Panc1 (cell line): ENCODE data around the gene RAB7B. TPM values are rescaled to one million over a fixed set of nuclear protein-coding genes. Genes with fewer than 3 reads are reported as not detected.

Experiments
- ATAC-seq: fragments of 200-7000 bp; cut with Tn5 transposase; 2 replicates; pipeline ENCODE4 v1.9.1; 2020; ENCODE audit warnings: mild to moderate bottlenecking, moderate library complexity
- BruUV-seq: library from RNA; stranded (reverse); fragments of 400-500 nt; replicated peaks from 2 replicates; lab custom pipeline; 2021; lab: Mats Ljungman, UMichigan
- CTCF ChIA-PET: fragments of 300-600 bp; sonication (Branson Sonifier 250); formaldehyde crosslinking; loops from one replicate; lab custom pipeline; 2022; ENCODE audit warnings: antibody characterized with exemption; lab: Charles Lee
- POLR2A ChIA-PET: fragments of 300-600 bp; sonication (Branson Sonifier 250); formaldehyde crosslinking; loops from one replicate; lab custom pipeline; 2022; ENCODE audit warnings: antibody characterized with exemption; lab: Charles Lee
- DNase-seq: peaks from one replicate; pipeline ENCODE4 v3.0.0-alpha.2; 2010; ENCODE audit warnings: low read depth, low spot score
- H3K27ac ChIP-seq: 2 replicates; pipeline ENCODE4 v1.5.1; 2011; ENCODE audit warnings: mild to moderate bottlenecking, low read length, inconsistent platforms
- H3K27me3 ChIP-seq: fragments of 200-500 bp; sonication (Bioruptor generic); 2 replicates; pipeline ENCODE4 v1.6.0; 2014; ENCODE audit warnings: low read length, inconsistent platforms; ENCODE audit not compliant: control insufficient read depth, insufficient read depth
- H3K36me3 ChIP-seq: fragments of 200-500 bp; sonication (Bioruptor generic); 2 replicates; pipeline ENCODE4 v1.5.1; 2014; ENCODE audit warnings: inconsistent platforms, mild to moderate bottlenecking, low read length, moderate library complexity; ENCODE audit not compliant: control insufficient read depth, insufficient read depth
- H3K4me1 ChIP-seq: 2 replicates; pipeline ENCODE4 v1.5.1; 2011; ENCODE audit warnings: inconsistent platforms, mild to moderate bottlenecking, low read length, moderate library complexity; ENCODE audit not compliant: control insufficient read depth, insufficient read depth
- H3K4me3 ChIP-seq, 2 experiments: 2 replicates each; pipeline ENCODE4 v1.5.1; 2011 to 2012; ENCODE audit warnings: low read depth in 2 of 2, low read length in 2 of 2, mild to moderate bottlenecking in 2 of 2, inconsistent platforms in 1 of 2, moderate library complexity in 1 of 2
- H3K9me3 ChIP-seq: fragments of 200-500 bp; sonication (Bioruptor generic); 2 replicates; pipeline ENCODE4 v1.5.1; 2014; ENCODE audit warnings: low read depth, mild to moderate bottlenecking, inconsistent platforms, low read length, moderate library complexity; ENCODE audit not compliant: control insufficient read depth, insufficient read depth
- POLR2AphosphoS5 ChIP-seq: IDR thresholded peaks from 2 replicates; pipeline ENCODE4 v1.6.1; 2012; ENCODE audit warnings: mild to moderate bottlenecking, low read depth, low read length, moderate library complexity
- SIN3A ChIP-seq: IDR thresholded peaks from 2 replicates; pipeline ENCODE4 v1.6.1; 2012; ENCODE audit warnings: low read depth, mild to moderate bottlenecking, low read length, moderate library complexity, borderline replicate concordance; ENCODE audit not compliant: insufficient read depth
- TCF7L2 ChIP-seq: IDR thresholded peaks from 2 replicates; pipeline ENCODE4 v1.6.1; 2011; ENCODE audit warnings: mild to moderate bottlenecking, low read depth, low read length, inconsistent platforms
- in situ Hi-C: cut with HindIII; loops from 2 replicates; pipeline ENCODE4 v1.10.0; 2016; ENCODE audit warnings: low sequenced_read_pairs, low pct_unique_long_range_greater_than_20kb
- intact Hi-C: fragments of 100-400 bp; cut with micrococcal nuclease; formaldehyde crosslinking; loops from one replicate; pipeline ENCODE4 v1.10.0; 2022; ENCODE audit not compliant: unreplicated experiment
- total RNA-seq: library from RNA; stranded (reverse); gene quantifications from one replicate; pipeline ENCODE4 v1.2.1, GENCODE V29; 2021; ENCODE audit not compliant: unreplicated experiment
- TF ChIP-seq, protein P1 (sequence below), 2 experiments: IDR thresholded peaks; 2 replicates each; pipeline ENCODE4 v1.6.1; 2011 to 2012; ENCODE audit warnings: low read depth in 2 of 2, control low read depth in 1 of 2, low read length in 1 of 2, mild to moderate bottlenecking in 1 of 2, moderate library complexity in 1 of 2; ENCODE audit not compliant: insufficient read depth in 1 of 2
- TF ChIP-seq, protein P2 (sequence below): fragments of 450-650 bp; IDR thresholded peaks from 2 replicates; pipeline ENCODE4 v1.5.1; 2017; ENCODE audit warnings: mild to moderate bottlenecking

RAB7B gene
- total RNA-seq, 1 experiment from 2014 or later = 0.05 TPM

DNA sequence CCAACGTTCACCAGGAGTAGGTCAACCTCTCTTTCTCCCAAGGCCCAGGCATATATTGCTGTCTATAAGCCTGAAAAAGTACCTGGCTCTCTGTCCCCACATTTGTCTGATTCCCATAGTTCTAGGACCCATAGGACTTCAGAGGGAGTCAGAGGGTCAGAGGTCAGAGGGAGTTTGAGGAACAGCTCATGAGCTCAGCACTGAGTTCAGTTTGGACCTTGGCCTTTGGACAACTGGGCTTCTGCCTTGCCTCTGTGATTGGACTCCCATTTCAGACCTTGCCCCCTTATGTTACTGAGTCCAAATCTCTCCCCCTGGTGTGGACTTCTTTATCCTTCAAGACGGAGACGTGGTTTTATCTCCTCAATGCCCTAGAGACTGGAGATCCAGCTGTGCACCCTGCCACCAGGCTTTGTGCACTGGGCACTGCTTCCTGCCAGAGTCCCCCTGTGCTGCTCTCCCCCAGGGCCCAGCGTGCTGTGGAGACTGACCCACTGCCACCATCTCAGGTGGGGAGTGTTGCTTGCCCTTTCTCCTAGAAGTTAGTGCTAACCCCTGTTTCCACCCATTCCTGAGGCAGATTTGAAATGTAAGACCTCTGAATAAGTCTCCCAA is 17.3 kb upstream of the RAB7B start:
- no TSS peak for BruUV-seq
- Histone ChIP-seq H3K36me3 (no peaks in the 10 kb centered on the region), H3K4me3 (no peak overlapping the region), H3K4me1 (no peaks in the 10 kb centered on the region), H3K27me3 (no peaks in the 10 kb centered on the region; the same call in 1 of the 2 replicates), H3K27ac (no peak overlapping the region), H3K9me3 (no peaks in the 10 kb centered on the region)
- in situ Hi-C loops (no loop called here), intact Hi-C loops (no loop called here)
- no peak for DNase-seq
- ChIA-PET CTCF (interaction anchor here (0.6 kb wide), 1 partner anchor 9 kb away, joined by 3 read pairs; no protein-coding TSS in a partner anchor), POLR2A (no interaction called here)
- TF ChIP-seq, protein P1, sequence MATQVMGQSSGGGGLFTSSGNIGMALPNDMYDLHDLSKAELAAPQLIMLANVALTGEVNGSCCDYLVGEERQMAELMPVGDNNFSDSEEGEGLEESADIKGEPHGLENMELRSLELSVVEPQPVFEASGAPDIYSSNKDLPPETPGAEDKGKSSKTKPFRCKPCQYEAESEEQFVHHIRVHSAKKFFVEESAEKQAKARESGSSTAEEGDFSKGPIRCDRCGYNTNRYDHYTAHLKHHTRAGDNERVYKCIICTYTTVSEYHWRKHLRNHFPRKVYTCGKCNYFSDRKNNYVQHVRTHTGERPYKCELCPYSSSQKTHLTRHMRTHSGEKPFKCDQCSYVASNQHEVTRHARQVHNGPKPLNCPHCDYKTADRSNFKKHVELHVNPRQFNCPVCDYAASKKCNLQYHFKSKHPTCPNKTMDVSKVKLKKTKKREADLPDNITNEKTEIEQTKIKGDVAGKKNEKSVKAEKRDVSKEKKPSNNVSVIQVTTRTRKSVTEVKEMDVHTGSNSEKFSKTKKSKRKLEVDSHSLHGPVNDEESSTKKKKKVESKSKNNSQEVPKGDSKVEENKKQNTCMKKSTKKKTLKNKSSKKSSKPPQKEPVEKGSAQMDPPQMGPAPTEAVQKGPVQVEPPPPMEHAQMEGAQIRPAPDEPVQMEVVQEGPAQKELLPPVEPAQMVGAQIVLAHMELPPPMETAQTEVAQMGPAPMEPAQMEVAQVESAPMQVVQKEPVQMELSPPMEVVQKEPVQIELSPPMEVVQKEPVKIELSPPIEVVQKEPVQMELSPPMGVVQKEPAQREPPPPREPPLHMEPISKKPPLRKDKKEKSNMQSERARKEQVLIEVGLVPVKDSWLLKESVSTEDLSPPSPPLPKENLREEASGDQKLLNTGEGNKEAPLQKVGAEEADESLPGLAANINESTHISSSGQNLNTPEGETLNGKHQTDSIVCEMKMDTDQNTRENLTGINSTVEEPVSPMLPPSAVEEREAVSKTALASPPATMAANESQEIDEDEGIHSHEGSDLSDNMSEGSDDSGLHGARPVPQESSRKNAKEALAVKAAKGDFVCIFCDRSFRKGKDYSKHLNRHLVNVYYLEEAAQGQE (IDR thresholded peaks at IDR 0.05; ENCODE audit: insufficient read depth in 1 of 2, low read depth in 2 of 2, low read length in 1 of 2) = no peak
- no peak for ATAC-seq

GRCh38 chr1:206015071-206015470 is 11.9 kb upstream of the RAB7B start:
- CTCF ChIA-PET = no interaction called here
- no peak for ATAC-seq
- POLR2A ChIA-PET = no interaction called here

More at GRCh38 chr1:206015071-206015470, 11.9 kb upstream of the RAB7B start:
- no peaks in the 10 kb centered on the region for H3K9me3 ChIP-seq
- DNase-seq = no peak
- no peak overlapping the region for H3K27ac ChIP-seq
- H3K4me1 ChIP-seq = no peaks in the 10 kb centered on the region
- H3K36me3 ChIP-seq = no peaks in the 10 kb centered on the region
- H3K4me3 ChIP-seq = no peak overlapping the region
- intact Hi-C loops (no loop called here), in situ Hi-C loops (no loop called here)
- H3K27me3 ChIP-seq = no peaks in the 10 kb centered on the region; the same call in 1 of the 2 replicates
- no TSS peak for BruUV-seq
- no peak for TF ChIP-seq SIN3A
- TF ChIP-seq, protein P1 (IDR thresholded peaks at IDR 0.05; ENCODE audit: insufficient read depth in 1 of 2, low read depth in 2 of 2, low read length in 1 of 2) = no peak
- no peak for TF ChIP-seq TCF7L2
- TF ChIP-seq, protein P2, sequence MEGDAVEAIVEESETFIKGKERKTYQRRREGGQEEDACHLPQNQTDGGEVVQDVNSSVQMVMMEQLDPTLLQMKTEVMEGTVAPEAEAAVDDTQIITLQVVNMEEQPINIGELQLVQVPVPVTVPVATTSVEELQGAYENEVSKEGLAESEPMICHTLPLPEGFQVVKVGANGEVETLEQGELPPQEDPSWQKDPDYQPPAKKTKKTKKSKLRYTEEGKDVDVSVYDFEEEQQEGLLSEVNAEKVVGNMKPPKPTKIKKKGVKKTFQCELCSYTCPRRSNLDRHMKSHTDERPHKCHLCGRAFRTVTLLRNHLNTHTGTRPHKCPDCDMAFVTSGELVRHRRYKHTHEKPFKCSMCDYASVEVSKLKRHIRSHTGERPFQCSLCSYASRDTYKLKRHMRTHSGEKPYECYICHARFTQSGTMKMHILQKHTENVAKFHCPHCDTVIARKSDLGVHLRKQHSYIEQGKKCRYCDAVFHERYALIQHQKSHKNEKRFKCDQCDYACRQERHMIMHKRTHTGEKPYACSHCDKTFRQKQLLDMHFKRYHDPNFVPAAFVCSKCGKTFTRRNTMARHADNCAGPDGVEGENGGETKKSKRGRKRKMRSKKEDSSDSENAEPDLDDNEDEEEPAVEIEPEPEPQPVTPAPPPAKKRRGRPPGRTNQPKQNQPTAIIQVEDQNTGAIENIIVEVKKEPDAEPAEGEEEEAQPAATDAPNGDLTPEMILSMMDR = no peak
- TF ChIP-seq POLR2AphosphoS5 = no peak
